GM21423 (cell line): ENCODE data around the gene ABCA12.

Source experiments
- ATAC-seq: cut with Tn5 transposase; IDR thresholded peaks from one replicate; pipeline ENCODE4 v1.9.1; 2021; ENCODE audit warnings: mild to moderate bottlenecking, moderate library complexity; ENCODE audit not compliant: unreplicated experiment

The ABCA12 gene

DNA sequence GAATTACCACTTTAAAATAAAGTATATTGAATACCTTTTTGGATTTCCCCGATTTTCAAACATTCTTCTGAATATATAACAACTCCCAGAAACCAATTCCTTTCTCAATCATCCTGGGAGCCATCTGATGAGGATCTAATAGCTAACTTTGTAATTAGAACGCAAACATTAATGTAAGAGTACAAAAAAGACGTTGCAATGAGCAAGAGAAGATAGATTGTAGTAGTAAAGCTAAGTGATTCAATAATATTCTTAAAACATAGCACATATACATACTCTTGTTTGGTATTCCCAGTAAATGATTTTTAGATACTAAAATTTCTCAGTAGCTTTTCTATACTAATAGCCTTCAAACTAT is 1.1 kb downstream of the ABCA12 start:
- ATAC-seq: no peak

DNA sequence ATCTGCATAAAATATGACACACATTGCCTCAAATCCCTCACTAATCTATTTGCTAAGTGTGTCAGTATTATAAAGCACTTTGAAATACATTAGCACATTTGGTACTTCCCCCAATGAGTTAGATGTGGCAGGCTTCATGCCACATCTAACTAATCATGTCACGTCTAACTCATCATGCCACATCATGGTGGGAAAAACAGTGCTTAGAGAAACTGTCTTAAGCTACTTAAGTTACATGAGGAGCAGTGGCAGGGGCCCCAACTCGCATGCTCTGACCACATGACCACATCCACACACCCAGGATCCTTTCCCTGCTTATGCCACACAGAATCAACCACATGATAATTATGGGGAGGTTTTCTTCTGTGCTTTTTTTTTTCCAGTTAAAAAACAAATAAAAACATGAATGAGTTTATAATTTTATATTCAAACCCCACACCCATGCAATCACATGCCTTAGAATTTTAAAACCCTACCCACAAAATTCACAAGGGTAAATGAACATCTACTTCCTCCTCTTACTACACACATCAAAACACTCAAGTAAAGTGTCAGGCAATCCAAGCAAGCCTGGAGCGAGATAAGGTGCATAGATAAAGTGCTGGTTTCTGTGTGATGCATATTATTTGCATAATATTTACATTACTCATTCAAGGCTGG is 1.6 kb downstream of the ABCA12 start:
- ATAC-seq: peak; percentile 44

DNA sequence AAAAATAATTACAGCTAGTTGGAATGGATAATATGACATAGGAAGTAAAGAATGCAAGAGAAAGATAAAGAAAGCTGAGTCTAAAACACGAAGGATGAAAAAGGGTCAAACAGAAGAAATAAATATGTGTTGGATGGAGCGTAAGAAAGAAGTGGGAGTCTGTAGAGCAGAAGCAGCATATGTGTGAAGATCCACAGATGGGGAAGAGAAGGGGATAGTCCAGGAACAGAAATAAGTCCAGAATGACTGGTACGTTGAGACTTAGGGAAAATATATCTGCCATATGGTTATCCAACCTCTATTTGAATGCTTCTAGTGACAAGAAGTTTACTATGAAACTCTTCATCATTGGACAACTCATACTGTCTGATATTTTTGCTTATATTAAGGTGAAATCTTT is 18.0 kb downstream of the ABCA12 start:
- no peak for ATAC-seq

DNA sequence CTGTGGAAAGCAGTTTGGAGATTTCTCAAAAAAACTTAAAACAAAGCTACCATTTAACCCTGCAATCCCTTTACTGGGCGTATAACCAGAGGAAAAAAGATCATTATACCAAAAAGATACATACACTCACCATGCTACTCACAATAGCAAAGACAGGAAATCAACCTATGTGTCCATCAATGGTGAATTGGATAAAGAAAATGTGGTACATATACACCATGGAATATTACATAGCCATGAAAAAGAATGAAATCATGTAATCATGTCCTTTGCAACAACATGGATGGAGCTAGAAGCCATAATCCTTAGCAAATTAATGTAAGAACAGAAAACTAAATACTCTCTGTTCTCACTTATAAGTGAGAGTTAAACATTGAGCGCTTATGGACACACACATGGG is 18.6 kb downstream of the ABCA12 start:
- no peak for ATAC-seq

DNA sequence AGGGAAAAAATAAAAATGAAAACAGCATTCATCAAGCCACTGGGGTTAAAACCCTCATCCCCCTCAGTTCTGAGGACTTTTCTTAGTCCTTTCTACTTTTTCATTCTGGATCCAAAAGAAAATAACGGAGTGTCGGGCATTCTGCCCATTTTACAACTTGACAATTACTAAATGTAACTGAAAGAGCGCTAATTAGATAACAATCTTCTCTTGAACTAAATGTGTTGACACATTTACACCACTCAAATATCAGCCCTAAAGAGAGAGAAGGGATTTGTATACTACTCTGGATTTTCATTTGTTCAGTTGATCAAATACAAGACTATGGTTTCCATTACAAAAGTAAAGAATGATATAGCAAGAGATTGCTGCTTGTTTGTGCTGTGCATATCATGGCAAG is 27.5 kb downstream of the ABCA12 start:
- no peak for ATAC-seq

DNA sequence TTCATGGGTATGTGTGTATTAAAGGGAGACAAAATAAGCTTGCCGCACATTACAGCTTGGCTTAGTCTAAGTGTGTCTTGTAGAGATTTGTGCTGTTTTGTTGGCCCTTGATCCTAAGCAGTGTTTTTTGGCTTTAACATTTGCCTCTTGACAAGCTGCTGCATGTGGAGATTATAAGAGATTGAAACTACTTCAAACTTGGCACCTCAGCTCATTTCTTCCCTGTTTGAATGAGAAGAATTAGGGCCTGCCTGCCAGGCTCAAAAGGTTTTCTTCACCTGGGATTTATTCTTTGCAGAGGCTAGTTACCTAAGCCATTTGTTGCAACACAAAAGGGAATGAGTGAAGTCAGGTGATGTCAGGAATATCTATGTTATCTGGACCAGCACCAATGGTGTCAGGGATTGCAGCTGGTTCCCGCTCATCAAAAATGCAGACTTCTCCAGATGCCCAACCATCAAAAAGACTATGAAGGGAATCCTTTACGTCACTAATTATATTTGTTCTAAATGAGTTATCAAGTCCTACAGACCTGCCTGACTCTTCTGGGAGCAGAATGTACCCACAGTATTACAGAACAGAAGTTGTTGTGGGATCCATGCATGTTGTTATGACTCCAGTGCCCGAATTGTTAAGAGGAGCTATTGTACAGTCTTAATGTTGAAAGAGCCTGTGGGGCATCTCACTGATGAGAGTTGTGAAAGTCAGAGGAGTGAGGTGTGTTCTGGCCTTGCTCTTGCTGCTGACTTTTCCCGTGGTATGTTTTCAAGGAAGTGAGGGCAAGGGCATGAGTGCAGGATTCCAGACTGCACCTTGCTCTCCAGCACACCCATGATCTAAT is 31.0 kb downstream of the ABCA12 start:
- ATAC-seq: no peak

DNA sequence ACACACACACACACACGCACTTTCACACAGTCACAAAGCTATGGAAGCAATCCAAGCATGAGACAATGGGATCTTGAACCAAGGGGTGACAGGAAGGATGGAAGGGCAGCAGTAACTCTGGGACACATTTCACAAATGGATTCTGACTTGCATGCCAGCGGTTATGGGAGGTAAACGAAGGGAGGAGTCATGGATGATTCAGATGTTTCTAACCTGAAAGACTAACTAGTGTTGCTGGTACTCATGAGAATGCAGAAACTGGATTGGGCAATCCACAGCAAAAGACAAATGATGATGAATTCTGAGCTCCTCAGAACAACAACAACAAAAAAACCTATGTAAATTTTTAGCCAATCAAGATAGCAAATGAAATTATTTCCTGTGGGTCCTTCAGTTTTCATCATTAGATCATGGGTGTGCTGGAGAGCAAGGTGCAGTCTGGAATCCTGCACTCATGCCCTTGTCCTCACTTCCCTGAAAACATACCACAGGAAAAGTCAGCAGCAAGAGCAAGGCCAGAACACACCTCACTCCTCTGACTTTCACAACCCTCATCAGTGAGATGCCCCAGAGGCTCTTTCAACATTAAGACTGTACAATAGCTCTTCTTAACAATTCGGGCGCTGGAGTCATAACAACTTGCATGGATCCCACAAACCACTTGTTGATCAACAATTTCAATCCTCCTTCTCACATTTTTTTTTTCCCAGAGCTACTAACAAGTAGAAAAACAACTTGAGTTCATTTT is 32.6 kb downstream of the ABCA12 start:
- ATAC-seq: no peak

DNA sequence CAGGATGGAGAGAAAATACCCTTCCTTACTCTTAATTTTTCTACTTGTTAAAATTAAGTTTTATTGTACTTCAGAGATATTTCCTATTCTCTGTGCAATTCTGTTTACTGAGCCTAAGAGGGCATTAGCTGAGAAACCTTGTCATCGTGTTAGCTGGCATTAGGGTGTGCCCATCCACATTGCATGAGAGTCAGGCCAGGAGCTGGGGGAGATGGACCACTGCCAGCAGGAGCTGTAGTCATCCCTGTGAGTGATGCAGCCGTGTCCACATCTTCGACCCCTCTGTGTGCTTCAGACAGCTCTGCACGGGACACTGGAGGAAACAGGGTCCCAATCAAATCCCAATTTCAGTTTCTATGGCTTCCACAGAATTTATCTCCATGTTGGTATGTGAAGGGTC is 34.2 kb downstream of the ABCA12 start:
- no peak for ATAC-seq

DNA sequence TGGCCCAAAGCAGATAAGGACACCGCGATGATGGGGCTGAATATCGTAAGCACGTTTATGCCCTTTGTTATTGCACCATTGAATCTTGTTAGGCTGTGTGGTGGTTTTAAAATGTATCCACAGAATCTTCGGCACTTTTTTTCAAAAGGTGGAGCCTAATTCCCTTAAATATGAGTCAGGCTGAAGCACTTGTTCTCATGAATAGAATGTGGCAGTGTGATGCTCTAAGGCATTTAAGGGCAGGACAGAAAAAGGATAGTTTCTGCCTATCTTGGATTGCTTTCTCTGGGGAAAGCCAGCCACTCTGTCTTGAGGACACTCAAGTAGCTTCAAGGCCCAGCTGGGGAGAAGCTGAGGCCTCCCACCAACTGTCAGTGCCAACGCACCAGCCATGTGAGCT is 39.6 kb downstream of the ABCA12 start:
- no peak for ATAC-seq

DNA sequence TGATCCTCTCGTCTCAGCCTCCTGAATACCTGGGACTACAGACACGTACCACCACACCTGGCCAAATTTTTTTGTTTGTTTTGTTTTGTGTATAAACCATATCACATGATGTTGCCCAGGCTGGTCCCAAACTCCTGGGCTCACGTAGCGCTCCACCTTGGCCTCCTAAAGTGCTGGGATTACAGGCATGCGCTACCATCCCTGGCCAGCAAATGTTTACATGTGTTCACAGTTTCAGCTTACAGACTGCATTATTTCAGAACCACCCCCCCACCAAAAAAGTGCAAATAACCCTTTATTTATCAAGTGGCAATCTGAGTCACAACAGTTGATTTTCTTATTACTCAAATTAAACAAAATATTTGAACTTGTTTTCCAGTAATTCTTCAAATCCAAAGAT is 54.3 kb downstream of the ABCA12 start:
- ATAC-seq: no peak

DNA sequence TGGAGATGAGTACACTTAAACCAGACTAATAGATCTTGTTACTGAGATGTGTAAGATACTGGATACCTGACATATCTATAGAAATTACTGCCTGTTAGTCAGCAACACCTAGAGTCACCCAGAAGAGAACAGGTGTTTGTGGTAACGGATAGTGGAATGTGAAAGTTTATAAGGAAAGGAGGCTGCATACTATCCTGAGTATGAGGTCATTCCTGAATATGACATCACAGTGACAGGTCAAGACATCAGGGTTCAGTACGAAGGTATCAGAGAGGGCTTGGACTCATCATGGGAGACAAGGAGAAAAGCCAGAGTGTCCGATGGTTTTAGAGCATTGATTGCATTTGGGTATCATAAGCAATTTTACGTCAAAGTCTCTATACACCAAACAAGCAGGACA is 55.3 kb downstream of the ABCA12 start:
- no peak for ATAC-seq

DNA sequence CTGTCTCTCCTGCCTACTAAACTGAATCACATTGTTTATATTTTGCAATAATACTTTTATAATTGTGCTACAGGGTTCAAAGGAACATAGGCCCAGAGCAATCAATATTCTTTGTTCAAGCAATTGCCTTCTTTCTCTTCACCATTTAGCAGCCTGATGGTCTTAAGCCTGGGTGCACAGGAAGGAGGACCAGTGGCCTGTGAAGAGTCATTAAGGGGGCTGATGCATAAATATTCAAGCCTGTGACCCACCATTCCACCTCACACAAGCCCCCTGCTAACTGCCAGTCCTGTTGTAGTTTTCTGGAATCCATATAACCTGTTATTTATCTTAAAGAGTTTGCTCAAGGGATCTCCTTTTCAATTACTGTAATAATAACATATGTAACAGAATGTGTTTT is 56.0 kb downstream of the ABCA12 start:
- ATAC-seq: no peak

DNA sequence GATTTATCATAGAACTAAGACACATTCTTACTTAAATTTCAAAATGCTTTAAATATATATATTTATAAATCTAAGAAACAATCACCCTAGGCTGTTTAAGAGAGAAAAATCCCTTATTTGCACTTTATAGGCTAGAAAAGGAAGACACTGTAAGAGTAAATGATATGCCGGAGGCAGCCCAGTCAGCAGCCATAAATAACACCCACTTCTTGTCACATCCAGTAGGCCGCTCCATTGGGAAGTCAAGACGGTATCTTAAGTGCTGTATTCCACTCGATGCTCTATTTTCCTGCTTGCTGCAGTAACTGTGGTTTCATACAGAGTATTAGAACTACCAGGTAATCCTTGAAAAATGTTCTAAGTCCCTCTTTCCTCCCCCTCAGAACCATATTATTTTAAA is 57.9 kb downstream of the ABCA12 start:
- no peak for ATAC-seq

DNA sequence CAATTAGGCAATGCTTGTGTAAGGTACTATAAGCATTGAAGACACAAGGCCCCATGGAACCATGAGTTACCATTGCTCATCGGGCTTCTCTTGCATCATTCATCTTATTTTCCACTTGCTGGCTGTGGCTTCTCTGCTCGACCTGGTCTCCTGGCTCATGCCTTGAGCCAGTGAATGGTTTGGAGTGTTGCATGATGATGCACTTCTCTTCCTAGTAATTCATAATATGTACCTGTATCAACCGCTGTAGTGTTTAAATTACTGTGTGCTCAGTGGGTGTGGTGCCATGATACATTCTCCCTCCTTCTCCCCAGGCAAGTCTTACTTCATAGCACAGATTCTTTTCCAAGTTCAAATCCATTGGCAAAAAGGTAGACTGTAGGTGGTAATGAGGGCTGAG is 66.8 kb downstream of the ABCA12 start:
- ATAC-seq: no peak

DNA sequence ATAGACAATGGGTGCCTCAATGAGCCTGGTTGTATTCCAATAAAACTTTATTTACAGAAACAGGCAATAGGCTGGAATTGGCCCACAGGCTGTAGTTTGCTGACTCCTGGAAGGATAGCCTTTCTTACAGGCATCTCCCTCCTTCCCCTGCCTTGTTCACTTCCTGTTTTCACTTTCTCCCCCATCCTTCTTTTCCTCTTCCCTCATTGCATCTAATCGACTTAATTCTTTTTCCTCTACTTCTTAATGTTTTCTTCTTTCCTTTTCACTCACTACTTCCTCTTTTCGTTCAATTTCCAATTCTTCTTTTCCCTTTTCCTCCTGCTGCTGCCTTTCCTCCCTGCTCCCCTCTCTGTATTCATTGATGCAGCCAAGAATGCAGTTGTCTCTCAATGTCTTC is 70.0 kb downstream of the ABCA12 start:
- no peak for ATAC-seq

DNA sequence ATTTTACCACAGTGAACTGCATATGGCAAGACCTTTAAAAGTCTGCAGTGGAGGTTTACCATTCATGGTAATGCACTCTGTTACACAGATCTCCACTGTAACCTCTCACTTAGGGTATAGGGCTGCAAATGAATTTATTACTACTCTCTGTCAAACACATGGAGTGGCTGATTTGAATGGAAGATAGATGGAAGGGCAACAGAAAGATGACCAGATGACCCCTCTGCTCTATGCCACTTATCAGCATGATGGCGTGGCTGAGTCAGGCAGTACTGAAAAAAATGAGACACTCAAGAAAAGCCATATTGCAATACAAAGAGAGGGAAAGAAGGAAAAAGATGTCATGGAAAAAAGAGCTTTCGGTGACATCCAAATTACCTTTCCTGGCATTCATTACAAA is 72.3 kb downstream of the ABCA12 start:
- ATAC-seq: no peak

DNA sequence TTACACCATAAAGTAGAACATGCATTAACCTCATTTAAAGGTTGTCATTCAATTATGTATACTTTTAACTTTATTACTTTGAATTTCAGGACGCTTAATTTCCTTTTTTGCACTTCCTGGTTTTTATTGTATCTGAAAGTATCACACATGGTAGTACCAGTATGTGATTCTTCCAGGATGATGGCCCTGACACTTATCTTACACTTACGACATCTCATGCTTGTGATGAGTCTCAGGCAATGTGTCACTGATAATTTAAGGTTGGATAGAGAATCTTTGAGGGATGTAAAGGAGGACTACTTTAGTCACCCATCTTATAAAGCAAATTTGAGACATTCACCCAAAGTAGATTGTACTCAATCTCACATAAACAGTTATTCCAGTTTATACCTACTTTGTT is 74.9 kb downstream of the ABCA12 start:
- ATAC-seq: no peak

DNA sequence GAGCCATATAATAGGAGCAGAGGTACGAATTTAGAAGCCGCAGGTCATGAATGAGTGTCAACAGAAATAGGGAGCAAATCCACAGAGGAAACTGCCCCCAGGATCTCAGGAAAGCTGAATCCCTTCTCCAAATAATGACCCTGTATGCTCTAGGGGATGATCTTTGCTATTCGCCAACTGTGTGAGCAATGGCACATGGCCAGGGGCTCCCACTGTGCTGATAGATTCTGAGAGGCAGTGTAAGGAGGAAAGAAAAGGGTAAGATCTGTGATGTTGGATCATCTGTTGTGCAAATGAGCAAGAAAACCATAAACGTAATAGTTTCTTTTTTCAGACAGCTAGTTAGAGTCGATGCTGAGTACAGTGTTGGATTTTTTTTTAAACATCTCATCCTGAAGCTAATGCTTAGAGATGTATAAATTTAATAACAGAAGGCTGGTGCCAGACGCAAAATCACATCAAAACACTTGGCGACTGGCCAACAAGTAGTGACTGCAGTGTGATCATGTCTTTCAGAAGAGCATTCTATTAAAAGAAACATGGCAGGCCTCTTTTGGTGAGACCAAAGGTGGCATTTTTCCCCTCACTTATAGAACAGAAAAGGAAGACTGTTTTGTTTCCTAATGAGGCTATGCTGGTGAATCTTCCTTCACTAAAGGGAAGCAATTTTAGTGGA is 77.4 kb downstream of the ABCA12 start:
- no peak for ATAC-seq

DNA sequence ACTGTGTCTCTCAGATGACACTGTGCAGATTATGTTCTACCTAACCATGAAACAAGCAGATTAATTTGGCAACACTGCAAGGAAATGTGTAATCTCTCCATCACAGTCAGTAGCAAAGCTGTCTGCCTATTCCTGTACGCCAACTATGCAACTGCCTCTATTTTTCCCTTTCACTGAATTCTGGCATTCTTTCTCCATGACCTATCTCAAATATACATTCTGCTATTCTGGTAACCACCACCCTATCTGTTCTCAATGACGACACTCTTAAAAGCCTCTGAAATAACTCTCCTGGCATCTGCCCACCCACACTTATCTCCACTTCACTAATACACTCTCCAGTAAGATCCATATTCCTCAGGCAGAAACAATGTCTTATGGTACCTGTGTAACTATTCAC is 78.7 kb downstream of the ABCA12 start:
- no peak for ATAC-seq

DNA sequence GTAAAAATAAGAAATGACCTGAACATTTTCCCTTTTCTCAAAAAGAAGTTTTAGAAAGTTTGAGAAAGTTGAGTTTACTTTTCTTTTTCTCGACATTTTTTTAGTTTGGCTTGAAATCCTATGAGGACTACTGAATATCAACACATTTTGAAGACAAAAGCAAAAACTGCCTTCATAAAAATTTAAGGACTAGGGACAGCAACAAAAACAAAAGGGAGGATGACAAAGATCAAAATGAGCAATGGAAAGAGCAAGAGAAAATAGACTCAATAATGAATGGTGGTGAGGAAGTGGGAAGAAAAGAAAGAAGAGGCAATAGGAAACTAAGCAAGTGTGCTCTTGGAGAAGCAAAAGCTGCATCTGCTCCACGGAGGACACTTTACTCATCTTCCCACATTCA is 82.5 kb downstream of the ABCA12 start:
- ATAC-seq: no peak

DNA sequence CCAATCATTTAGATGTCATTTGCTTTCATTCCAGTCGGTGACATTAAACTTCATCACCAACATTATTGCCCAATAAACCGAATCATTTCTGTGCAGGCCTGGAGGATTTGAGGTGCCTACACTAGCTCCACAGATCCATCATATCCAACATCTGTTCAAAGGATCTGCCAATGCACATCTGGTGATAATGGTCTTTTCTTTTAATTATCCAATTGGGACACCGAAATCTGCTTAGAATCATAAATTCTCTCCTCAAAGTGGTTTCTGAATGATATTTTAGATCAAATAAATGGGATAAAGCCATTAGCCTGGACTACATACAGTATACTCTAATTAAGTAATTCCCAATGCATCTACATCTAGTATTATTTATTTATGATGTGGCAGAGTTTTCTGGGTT is 85.6 kb downstream of the ABCA12 start:
- ATAC-seq: no peak

DNA sequence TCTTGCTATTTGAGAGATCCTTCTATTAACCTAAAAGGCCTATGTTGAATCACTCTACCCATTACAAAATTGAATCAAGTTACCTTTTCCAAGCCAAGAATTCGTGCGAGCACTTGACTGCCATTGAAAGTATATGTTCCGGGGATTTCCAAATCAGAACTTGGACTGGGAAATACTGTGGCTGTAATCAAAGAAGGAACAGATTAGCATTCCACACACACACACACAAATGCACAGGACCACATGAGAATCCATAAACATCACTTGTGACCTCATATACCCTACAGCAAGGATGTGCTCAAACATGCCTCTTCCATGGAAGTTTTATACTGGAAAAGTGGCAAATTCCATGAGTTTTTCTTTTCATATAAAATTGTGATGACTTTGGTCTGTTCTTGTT is 86.0 kb downstream of the ABCA12 start:
- ATAC-seq: no peak
